Motor neuron (in vitro differentiated cells): ENCODE measurements around the gene TRIM38. TPM values are rescaled to one million over a fixed set of nuclear protein-coding genes. Genes with fewer than 3 reads are reported as not detected.

ENCODE experiments used
- ATAC-seq, 8 experiments: fragments of 200-7000 bp; cut with Tn5 transposase; replicated peaks in 6 of 8; 2 replicates each; pipeline ENCODE4 v1.8.0; 2021; ENCODE audit warnings: mild to moderate bottlenecking in 8 of 8, moderate library complexity in 8 of 8
- H3K27ac ChIP-seq, 2 donors: fragments of 250-450 bp; sonication (Bioruptor Pico); 2 replicates each; pipeline ENCODE4 v1.9.0; 2021; ENCODE audit warnings: antibody characterized with exemption in 2 of 2, mild to moderate bottlenecking in 2 of 2, moderate library complexity in 1 of 2
- H3K4me1 ChIP-seq, 2 donors: fragments of 250-450 bp; sonication (Bioruptor Pico); replicated peaks in 1 of 2; 2 replicates each; pipeline ENCODE4 v1.6.1; 2021; ENCODE audit warnings: antibody characterized with exemption in 2 of 2, mild to moderate bottlenecking in 2 of 2, moderate library complexity in 1 of 2
- H3K4me3 ChIP-seq, 5 donors: fragments of 250-450 bp; sonication (Bioruptor Pico); 2 replicates each; pipeline ENCODE4 v1.9.0; 2021; ENCODE audit warnings: antibody characterized with exemption in 5 of 5, mild to moderate bottlenecking in 5 of 5, moderate library complexity in 4 of 5
- WGBS, 10 experiments: fragments of 450-650 bp; shearing (Covaris generic); methylation state at CpG; one replicate each; pipeline ENCODE4 v1.0.0; 2022; 5-methylcytosine and 5-hydroxymethylcytosine counted together
- in situ Hi-C, 9 experiments: fragments of 400-800 bp; cut with MboI; loops; one replicate each; pipeline ENCODE4 v1.15.0; 2021; ENCODE audit warnings: low sequenced_read_pairs in 9 of 9, low pct_unique_long_range_greater_than_20kb in 2 of 9; ENCODE audit not compliant: unreplicated experiment in 9 of 9
- total RNA-seq, 8 experiments: library from RNA; unstranded; fragments of 300-600 nt; gene quantifications; 2 replicates each; pipeline versions ENCODE4 v1.2.3 to v1.2.4, GENCODE V29; 2022

The TRIM38 gene
- total RNA-seq, 8 experiments from 2014 or later, result 0.05 to 24.1 (median 1.5) TPM

DNA sequence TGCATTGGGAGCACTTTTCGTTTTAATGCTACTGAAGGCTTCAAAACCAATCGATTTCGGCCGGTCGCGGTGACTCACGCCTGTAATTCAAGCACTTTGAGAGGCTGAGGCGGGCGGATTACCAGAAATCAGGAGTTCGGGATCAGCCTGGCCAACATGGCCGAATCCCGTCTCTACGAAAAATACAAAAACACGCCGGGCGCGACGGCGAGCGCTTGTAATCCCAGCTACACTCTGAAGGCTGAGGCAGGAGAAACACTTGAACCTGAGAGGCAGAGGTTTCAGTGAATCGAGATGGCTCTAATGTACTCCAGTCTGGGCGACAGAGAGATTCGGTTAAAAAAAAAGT lies 58.4 kb downstream of the TRIM38 start:
- Histone ChIP-seq H3K27ac (peak overlapping the region; percentile 82 to 87), H3K4me3 (peak overlapping the region; percentile 49 to 79 (median 60)), H3K4me1 (peaks cover 3 to 11% of the 10 kb centered on the region in 2 donors)
- in situ Hi-C loops, result no loop called here
- WGBS, 10 experiments, result 0 to 60% (median 4%) methylated on average over 1 to 22 of the region's 23 CpGs; no CpG with 5 or more reads in 2 of the 10 experiments
- ATAC-seq, result peak; percentile 9 to 42 (median 33)

GRCh38 chr6:26021350-26022131 lies 58.9 kb downstream of the TRIM38 start:
- Histone ChIP-seq H3K4me1 (peaks cover 3 to 11% of the 10 kb centered on the region in 2 donors), H3K4me3 (peak overlapping the region; percentile 49 to 79 (median 60)), H3K27ac (peak overlapping the region; percentile 82 to 87)
- 0 to 8% (median 0%) methylated on average over 1 to 16 of the region's 39 CpGs; no CpG with 5 or more reads in 1 of the 10 experiments for WGBS, 10 experiments
- peak; percentile 50 to 83 (median 80) for ATAC-seq
- in situ Hi-C loops, result no loop called here

- peak overlapping the region in 1 of 2 donors; percentile 87 for H3K27ac ChIP-seq
- H3K4me3 ChIP-seq, result peak overlapping the region; percentile 49 to 79 (median 60)
- 0 to 2% (median 1%) methylated on average over 1 to 5 of the region's 5 CpGs for WGBS, 10 experiments
- in situ Hi-C loops, result no loop called here
- peaks cover 3 to 11% of the 10 kb centered on the region in 2 donors for H3K4me1 ChIP-seq
- ATAC-seq, result peak in 7 of 8 experiments; percentile 1 to 19 (median 10)
Observed at GRCh38 chr6:26022132-26022472, 59.5 kb downstream of the TRIM38 start.

- WGBS, 10 experiments, result 0 to 67% (median 56%) methylated on average over 1 of the region's 1 CpG; no CpG with 5 or more reads in 1 of the 10 experiments
Observed at GRCh38 chr6:26022737-26023136, 60.1 kb downstream of the TRIM38 start.

DNA sequence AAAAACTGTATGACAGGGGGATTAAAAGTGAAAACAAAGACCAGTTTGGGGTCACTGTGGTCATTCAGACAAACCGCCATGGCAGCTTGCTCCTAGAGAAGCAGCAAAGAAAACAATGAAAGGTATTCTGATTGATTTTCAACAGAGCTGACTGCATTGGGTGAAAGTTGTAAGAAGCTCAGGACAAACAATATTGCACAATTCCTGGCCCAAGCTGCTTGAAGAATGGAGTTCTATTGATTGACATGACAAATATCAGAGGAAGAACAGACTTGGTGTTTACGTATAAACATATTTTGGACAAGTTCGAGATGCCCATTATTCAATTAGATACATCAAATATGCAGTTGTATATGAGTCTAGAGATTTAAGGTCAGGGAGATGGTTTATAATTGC lies 62.0 kb downstream of the TRIM38 start:
- Histone ChIP-seq H3K4me1 (peaks cover 3 to 11% of the 10 kb centered on the region in 2 donors), H3K27ac (no peak overlapping the region), H3K4me3 (no peak overlapping the region)
- 0 to 100% (median 82%) methylated on average over 1 to 3 of the region's 3 CpGs for WGBS, 10 experiments
- in situ Hi-C loops, result loop anchor here in 2 of 9 experiments (25.0 kb wide), 2 partner anchors 163 to 1838 kb away; a partner anchor contains a TSS
- no peak for ATAC-seq

More at GRCh38 chr6:26022737-26023136, 60.1 kb downstream of the TRIM38 start:
- in situ Hi-C loops, result no loop called here
- peaks cover 3 to 11% of the 10 kb centered on the region in 2 donors for H3K4me1 ChIP-seq
- peak overlapping the region in 2 of 5 donors; percentile 68 to 79 for H3K4me3 ChIP-seq
- ATAC-seq, result no peak
- H3K27ac ChIP-seq, result no peak overlapping the region

DNA sequence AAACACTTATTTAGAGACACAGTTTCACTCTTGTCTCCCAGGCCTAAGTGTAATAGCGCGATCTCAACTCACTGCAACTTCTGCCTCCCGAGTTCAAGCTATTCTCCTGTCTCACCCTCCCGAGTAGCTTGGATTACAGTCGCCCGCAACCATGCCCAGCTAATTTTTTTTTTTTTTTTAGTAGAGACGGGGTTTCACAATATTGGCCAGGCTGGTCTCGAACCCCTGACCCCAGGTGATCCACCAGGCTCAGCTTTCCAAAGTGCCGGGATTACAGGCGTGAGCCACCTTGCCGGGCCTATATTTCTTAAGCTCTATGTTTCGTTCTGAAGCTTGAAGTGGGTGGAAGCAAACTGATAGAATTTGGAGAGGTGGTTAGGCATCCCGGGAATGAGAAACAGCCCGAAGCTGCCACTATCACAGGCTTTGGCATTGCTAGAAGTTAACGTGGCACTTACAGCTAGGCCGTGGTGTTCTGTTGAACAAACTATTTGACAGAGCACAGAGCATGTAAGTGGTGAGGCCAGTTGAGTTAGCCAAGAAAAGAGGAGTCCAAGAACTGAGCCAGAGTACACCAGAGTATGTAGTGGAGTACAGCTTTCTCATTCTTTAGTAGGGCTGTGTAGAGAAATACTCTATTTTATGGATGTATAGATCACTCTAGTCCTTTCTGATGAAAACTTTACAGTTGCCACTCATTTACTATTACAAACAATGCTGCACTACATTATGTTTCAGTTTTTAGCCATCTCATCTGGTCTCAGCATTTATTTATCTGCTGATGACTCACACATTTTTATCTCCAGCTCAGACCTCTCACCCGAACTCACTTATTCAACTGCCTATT lies 62.7 kb downstream of the TRIM38 start:
- H3K27ac ChIP-seq, result no peak overlapping the region
- WGBS, 10 experiments, result 0 to 95% (median 86%) methylated on average over 1 to 12 of the region's 17 CpGs; no CpG with 5 or more reads in 1 of the 10 experiments
- H3K4me3 ChIP-seq, result peak overlapping the region in 2 of 5 donors; percentile 53 to 54
- H3K4me1 ChIP-seq, result peaks cover 3 to 11% of the 10 kb centered on the region in 2 donors
- in situ Hi-C loops, result loop anchor here in 2 of 9 experiments (25.0 kb wide), 2 partner anchors 162 to 1837 kb away; a partner anchor contains a TSS
- peak in 6 of 8 experiments; percentile 2 to 15 (median 9) for ATAC-seq

- in situ Hi-C loops, result loop anchor here in 2 of 9 experiments (25.0 kb wide), 2 partner anchors 161 to 1836 kb away; a partner anchor contains a TSS
- peaks cover 3 to 9% of the 10 kb centered on the region in 2 donors for H3K4me1 ChIP-seq
- peak overlapping the region; percentile 47 to 56 (median 53) for H3K4me3 ChIP-seq
- WGBS, 10 experiments, result 0 to 8% (median 0%) methylated on average over 3 to 17 of the region's 23 CpGs
- ATAC-seq, result peak; percentile 19 to 60 (median 54)
- H3K27ac ChIP-seq, result peak overlapping the region; percentile 54 to 57
Observed at GRCh38 chr6:26025894-26026832, 63.6 kb downstream of the TRIM38 start.

DNA sequence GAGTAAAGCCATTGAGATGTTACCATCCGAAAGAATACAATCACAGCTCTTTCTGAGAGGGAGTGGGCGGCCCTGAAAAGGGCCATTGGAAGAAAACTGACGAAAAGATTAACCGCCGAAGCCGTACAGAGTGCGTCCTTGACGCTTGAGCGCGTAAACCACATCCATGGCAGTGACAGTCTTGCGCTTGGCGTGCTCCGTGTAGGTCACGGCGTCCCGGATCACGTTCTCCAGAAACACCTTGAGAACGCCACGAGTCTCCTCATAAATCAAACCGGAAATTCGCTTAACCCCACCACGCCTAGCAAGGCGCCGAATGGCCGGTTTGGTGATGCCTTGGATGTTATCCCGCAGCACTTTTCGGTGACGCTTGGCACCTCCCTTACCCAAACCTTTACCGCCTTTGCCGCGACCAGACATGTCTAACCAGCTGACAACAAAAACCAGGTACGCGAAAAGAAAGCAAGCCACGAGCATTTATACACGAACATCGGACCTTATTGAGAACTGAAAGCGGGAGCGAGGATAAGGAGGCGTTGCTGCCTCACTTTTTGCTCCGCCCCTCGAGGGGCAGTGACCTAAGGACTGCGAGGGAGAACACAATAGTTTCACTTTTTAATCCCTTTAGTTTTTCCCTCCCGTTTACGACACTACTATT lies 64.4 kb downstream of the TRIM38 start:
- peak; percentile 32 to 50 (median 42) for ATAC-seq
- whole genome bisulfite sequencing, 10 experiments, result 0 to 9% (median 0%) methylated on average over 3 to 28 of the region's 44 CpGs; no CpG with 5 or more reads in 1 of the 10 experiments
- H3K4me3 ChIP-seq, result peak overlapping the region; percentile 47 to 56 (median 53)
- peaks cover 3 to 9% of the 10 kb centered on the region in 2 donors for H3K4me1 ChIP-seq
- H3K27ac ChIP-seq, result peak overlapping the region; percentile 33 to 65
- in situ Hi-C loops, result loop anchor here in 2 of 9 experiments (25.0 kb wide), 2 partner anchors 160 to 1835 kb away; a partner anchor contains a TSS

DNA sequence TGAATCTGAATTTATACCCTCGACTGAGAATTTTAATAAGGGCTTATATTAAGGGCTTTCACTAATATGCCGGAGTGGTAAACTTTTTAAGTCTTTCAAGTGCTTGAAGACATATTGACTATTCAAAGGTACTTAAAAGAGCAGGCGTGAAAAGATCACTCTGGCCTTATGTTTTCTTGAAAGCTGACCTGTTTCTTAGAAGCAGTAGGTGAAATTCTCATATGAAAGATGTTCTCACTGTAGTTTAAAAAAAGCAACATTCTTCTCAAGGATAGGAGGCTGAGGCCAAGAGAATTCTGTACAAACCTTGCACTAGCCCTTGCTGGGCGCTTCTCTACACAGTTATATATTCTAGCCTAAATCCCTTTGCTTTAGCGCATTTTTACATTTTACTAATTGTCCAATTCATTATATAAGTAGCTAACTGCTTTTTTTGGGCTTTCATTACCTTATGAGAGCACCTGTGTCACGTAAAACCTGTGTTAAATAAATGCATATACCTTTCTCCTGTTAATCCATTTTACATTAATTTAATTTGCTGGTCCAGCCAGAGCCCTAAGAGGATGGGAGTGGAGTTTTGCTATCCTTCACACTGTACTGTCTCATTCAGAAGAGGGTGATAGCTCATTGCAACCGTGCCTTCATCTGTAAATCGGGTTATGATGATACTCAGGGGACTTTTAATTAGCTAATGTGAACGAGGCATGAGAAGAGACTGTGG lies 65.0 kb downstream of the TRIM38 start:
- no peak overlapping the region for H3K27ac ChIP-seq
- H3K4me3 ChIP-seq, result peak overlapping the region; percentile 47 to 56 (median 53)
- WGBS, 10 experiments, result 39 to 77% (median 54%) methylated on average over 3 to 9 of the region's 9 CpGs
- ATAC-seq, result no peak
- in situ Hi-C loops, result loop anchor here in 2 of 9 experiments (25.0 kb wide), 2 partner anchors 160 to 1835 kb away; a partner anchor contains a TSS
- peaks cover 0 to 9% of the 10 kb centered on the region in 2 donors for H3K4me1 ChIP-seq

DNA sequence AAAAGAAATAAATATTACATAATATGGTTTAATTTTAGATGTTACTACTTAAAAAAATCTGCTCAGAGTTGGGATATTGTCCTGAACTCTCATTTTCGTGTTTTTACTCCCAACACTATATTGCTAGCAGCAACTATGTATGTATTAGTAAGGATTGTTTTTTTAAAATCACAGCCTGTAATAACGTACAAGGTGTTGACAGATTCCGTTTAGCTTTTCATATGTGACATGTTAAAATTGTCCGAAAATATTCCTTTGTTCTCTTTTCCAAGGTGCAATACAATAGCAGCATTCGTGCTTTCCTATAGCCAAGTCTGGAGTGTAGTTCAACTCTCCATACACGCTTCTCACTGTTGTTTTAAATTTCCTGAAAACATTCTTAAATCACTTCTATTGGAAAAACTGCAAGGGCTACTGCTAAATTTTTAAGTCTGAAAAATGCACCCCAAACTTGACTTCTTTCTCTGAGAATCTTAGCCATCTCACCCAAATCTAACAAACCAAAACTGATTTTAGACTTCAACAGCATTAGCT lies 65.7 kb downstream of the TRIM38 start:
- Histone ChIP-seq H3K27ac (no peak overlapping the region), H3K4me3 (no peak overlapping the region), H3K4me1 (peaks cover 0 to 9% of the 10 kb centered on the region in 2 donors)
- no peak for ATAC-seq
- 68 to 95% (median 75%) methylated on average over 3 to 6 of the region's 6 CpGs for WGBS, 10 experiments
- in situ Hi-C loops, result loop anchor here in 2 of 9 experiments (25.0 kb wide), 2 partner anchors 159 to 1834 kb away; a partner anchor contains a TSS
